PC-3 (cell line): ENCODE data around the gene VTA1.
"Not testable (repeated sequence)": the region's sequence is repeated elsewhere in the genome, so short reads cannot be mapped to it uniquely, and the experiment has no call there.

Source experiments
- CTCF ChIP-seq: fragments of 300-600 bp; sonication (generic); conservative IDR thresholded peaks from 2 replicates; pipeline ENCODE4 v1.5.1; 2017; ENCODE audit warnings: antibody characterized with exemption, low read depth, mild to moderate bottlenecking, low read length
- EZH2 ChIP-seq: fragments of 300-600 bp; sonication (generic); IDR thresholded peaks from one replicate; pipeline ENCODE4 v1.6.1; 2017; ENCODE audit warnings: antibody characterized with exemption, mild to moderate bottlenecking, low read length; ENCODE audit not compliant: unreplicated experiment

- not testable (repeated sequence) for TF ChIP-seq CTCF, EZH2
Measured at GRCh38 chr6:142156758-142157068, 9.7 kb downstream of the VTA1 start.
